HepG2 (cell line): ENCODE measurements around the gene GATAD2B. TPM values are rescaled to one million over a fixed set of nuclear protein-coding genes. Genes with fewer than 3 reads are reported as not detected.

Source experiments
- ATAC-seq: fragments of 200-7000 bp; cut with Tn5 transposase; 3 replicates; pipeline ENCODE4 v1.9.1; 2020; ENCODE audit warnings: mild to moderate bottlenecking, moderate library complexity
- BruUV-seq: library from RNA; stranded (reverse); fragments of 400-500 nt; replicated peaks from 2 replicates; lab custom pipeline; 2021; lab: Mats Ljungman, UMichigan
- CTCF ChIA-PET: fragments of 300-600 bp; formaldehyde crosslinking; extraction: SDS; loops from one replicate; lab custom pipeline; 2021; ENCODE audit warnings: low total read pairs, inconsistent platforms, low intra/inter-chr PET ratio; lab: Yijun Ruan, JAX
- POLR2A ChIA-PET: fragments of 350-600 bp; sonication (Branson Sonifier 250); formaldehyde crosslinking; loops from one replicate; lab custom pipeline; 2020; ENCODE audit warnings: antibody characterized with exemption, inconsistent platforms; lab: Yijun Ruan, JAX
- DNase-seq: peaks from one replicate; pipeline ENCODE4 v3.0.0-alpha.2; 2015; ENCODE audit warnings: low spot score
- FAIRE-seq: peaks from 3 replicates; lab custom pipeline; 2011; peaks lifted over from hg19 to GRCh38; lab: Jason Lieb, UNC
- H2AFZ ChIP-seq: one replicate; pipeline ENCODE4 v1.6.1; 2011; ENCODE audit warnings: low read length, inconsistent platforms
- H3K27ac ChIP-seq: fragments of 300-600 bp; 3 replicates; pipeline ENCODE4 v1.8.0; 2011; ENCODE audit warnings: mixed run types, mild to moderate bottlenecking, mixed read lengths, low read length, inconsistent platforms; ENCODE audit not compliant: insufficient read depth; ENCODE audit errors: extremely low read length
- H3K27me3 ChIP-seq, 2 experiments: fragments of 200-600 bp in 1 of 2; 2 replicates in 1 of 2; 3 replicates in 1 of 2; pipeline versions ENCODE4 v1.6.0 to v1.8.0; 2011; ENCODE audit warnings: low read length in 2 of 2, mild to moderate bottlenecking in 2 of 2, moderate library complexity in 2 of 2, inconsistent platforms in 1 of 2; ENCODE audit not compliant: insufficient read depth in 2 of 2, control insufficient read depth in 1 of 2
- H3K36me3 ChIP-seq, 2 experiments: fragments of 200-600 bp in 1 of 2; replicated peaks in 1 of 2; 2 replicates in 1 of 2; 3 replicates in 1 of 2; pipeline versions ENCODE4 v1.5.1 to v1.8.0; 2011; ENCODE audit warnings: low read length in 2 of 2, inconsistent platforms in 1 of 2; ENCODE audit not compliant: insufficient read depth in 2 of 2, control insufficient read depth in 1 of 2
- H3K4me1 ChIP-seq: 2 replicates; pipeline ENCODE4 v1.5.1; 2012; ENCODE audit warnings: low read length, inconsistent platforms; ENCODE audit not compliant: insufficient read depth
- H3K4me2 ChIP-seq: 2 replicates; pipeline ENCODE4 v1.6.0; 2011; ENCODE audit warnings: low read depth, low read length, inconsistent platforms
- H3K4me3 ChIP-seq, 3 experiments: fragments of 200-600 bp in 1 of 3; sonication (generic), shearing (Covaris generic) in 1 of 3; replicated peaks in 1 of 3; 2 replicates each; pipeline ENCODE4 v1.5.1; 2011 to 2016; ENCODE audit warnings: low read length in 3 of 3, inconsistent platforms in 2 of 3, low read depth in 2 of 3, mild to moderate bottlenecking in 2 of 3, control low read depth in 1 of 3, mixed read lengths in 1 of 3; ENCODE audit not compliant: insufficient read depth in 1 of 3
- H3K79me2 ChIP-seq: one replicate; pipeline ENCODE4 v1.6.1; 2011; ENCODE audit warnings: low read length, inconsistent platforms; ENCODE audit not compliant: insufficient read depth
- H3K9ac ChIP-seq: 2 replicates; pipeline ENCODE4 v1.6.0; 2011; ENCODE audit warnings: mild to moderate bottlenecking, low read depth, low read length, inconsistent platforms; ENCODE audit not compliant: insufficient read depth
- H3K9me3 ChIP-seq: 2 replicates; pipeline ENCODE4 v1.5.1; 2012; ENCODE audit warnings: mild to moderate bottlenecking, low read length
- H4K20me1 ChIP-seq: 2 replicates; pipeline ENCODE4 v1.6.0; 2011; ENCODE audit warnings: inconsistent platforms, mild to moderate bottlenecking, low read length, moderate library complexity; ENCODE audit not compliant: insufficient read depth
- FOXK2 ChIP-seq: fragments of 450-650 bp; IDR thresholded peaks from 2 replicates; pipeline ENCODE4 v1.6.1; 2016
- GRHL1 ChIP-seq: sonication (generic); formaldehyde crosslinking; conservative IDR thresholded peaks from 2 replicates; pipeline ENCODE4 v1.8.0; 2022; ENCODE audit warnings: missing genetic modification reagents
- HMGXB4 ChIP-seq, 2 experiments: sonication (generic) in 1 of 2; formaldehyde crosslinking in 1 of 2; IDR thresholded peaks; 2 replicates each; pipeline versions ENCODE4 v1.4.0 to v1.6.1; 2018 to 2020; ENCODE audit warnings: missing genetic modification reagents in 2 of 2, borderline replicate concordance in 1 of 2, low read depth in 1 of 2, mild to moderate bottlenecking in 1 of 2, missing biosample characterization in 1 of 2
- IRF1 ChIP-seq: sonication (generic); formaldehyde crosslinking; IDR thresholded peaks from 2 replicates; pipeline ENCODE4 v1.4.0; 2020; ENCODE audit warnings: low read depth, mild to moderate bottlenecking, missing genetic modification reagents
- JUN ChIP-seq: sonication (generic); formaldehyde crosslinking; IDR thresholded peaks from 2 replicates; pipeline ENCODE4 v1.4.0; 2020; ENCODE audit warnings: mild to moderate bottlenecking, missing genetic modification reagents
- MAFF ChIP-seq: IDR thresholded peaks from 2 replicates; pipeline ENCODE4 v1.6.1; 2011; ENCODE audit warnings: low read depth, low read length, improper control_type of control experiment
- NFRKB ChIP-seq: fragments of 450-650 bp; IDR thresholded peaks from 2 replicates; pipeline ENCODE4 v1.6.1; 2017
- SOX5 ChIP-seq: IDR thresholded peaks from 2 replicates; pipeline ENCODE4 v1.6.1; 2016; ENCODE audit warnings: borderline replicate concordance
- SRY ChIP-seq: sonication (generic); formaldehyde crosslinking; IDR thresholded peaks from 2 replicates; pipeline ENCODE4 v1.8.0; 2022; ENCODE audit warnings: mild to moderate bottlenecking, missing genetic modification reagents
- ZBTB8A ChIP-seq: sonication (generic); formaldehyde crosslinking; IDR thresholded peaks from 2 replicates; pipeline ENCODE4 v1.4.0; 2020; ENCODE audit warnings: mild to moderate bottlenecking, low read depth, missing genetic modification reagents, borderline replicate concordance
- ZC3H13 ChIP-seq: sonication (generic); formaldehyde crosslinking; IDR thresholded peaks from 2 replicates; pipeline ENCODE4 v1.8.1; 2023; ENCODE audit warnings: mild to moderate bottlenecking, missing genetic modification reagents, moderate library complexity
- ZFP37 ChIP-seq: sonication (generic); formaldehyde crosslinking; IDR thresholded peaks from 2 replicates; pipeline ENCODE4 v1.4.0; 2020; ENCODE audit warnings: missing genetic modification reagents, borderline replicate concordance
- ZMYM2 ChIP-seq: sonication (generic); formaldehyde crosslinking; IDR thresholded peaks from 2 replicates; pipeline ENCODE4 v1.8.0; 2022; ENCODE audit warnings: mild to moderate bottlenecking, missing genetic modification reagents
- ZNF10 ChIP-seq: sonication (generic); formaldehyde crosslinking; IDR thresholded peaks from 2 replicates; pipeline ENCODE4 v1.4.0; 2020; ENCODE audit warnings: mild to moderate bottlenecking, low read depth, missing genetic modification reagents, borderline replicate concordance
- ZNF256 ChIP-seq: sonication (generic); formaldehyde crosslinking; conservative IDR thresholded peaks from 2 replicates; pipeline ENCODE4 v1.4.0; 2020; ENCODE audit warnings: missing genetic modification reagents
- ZNF335 ChIP-seq: sonication (generic); formaldehyde crosslinking; IDR thresholded peaks from 2 replicates; pipeline ENCODE4 v1.4.0; 2020; ENCODE audit warnings: missing genetic modification reagents
- ZNF709 ChIP-seq: sonication (generic); formaldehyde crosslinking; IDR thresholded peaks from 2 replicates; pipeline ENCODE4 v1.5.0; 2020; ENCODE audit warnings: mild to moderate bottlenecking, missing genetic modification reagents
- ZNF746 ChIP-seq: sonication (generic); formaldehyde crosslinking; IDR thresholded peaks from 2 replicates; pipeline ENCODE4 v1.8.0; 2022; ENCODE audit warnings: mild to moderate bottlenecking, missing genetic modification reagents
- ZNF747 ChIP-seq: sonication (generic); formaldehyde crosslinking; IDR thresholded peaks from 2 replicates; pipeline ENCODE4 v1.8.1; 2023; ENCODE audit warnings: missing genetic modification reagents, mild to moderate bottlenecking, borderline replicate concordance
- WGBS: methylation state at CpG from one replicate; pipeline ENCODE4 v1.1.6; 2017; ENCODE audit warnings: low lambda C conversion rate; 5-methylcytosine and 5-hydroxymethylcytosine counted together
- in situ Hi-C: cut with HindIII; loops from 2 replicates; pipeline ENCODE4 v1.10.0; 2017; ENCODE audit warnings: low pct_unique_long_range_greater_than_20kb; ENCODE audit not compliant: extremely low pct_ligation_motif_present
- intact Hi-C: fragments of 100-400 bp; cut with micrococcal nuclease; formaldehyde crosslinking; loops from one replicate; pipeline ENCODE4 v1.10.0; 2022; ENCODE audit not compliant: unreplicated experiment
- polyA plus RNA-seq, 8 experiments: library from polyadenylated mRNA; depleted of rRNA in 3 of 8; stranded (reverse) in 7 of 8; unstranded in 1 of 8; fragments of >200 nt; fragmentation: Illumina TruSeq in 4 of 8; extraction: Trizol in 4 of 8; gene quantifications; 2 replicates each; pipeline versions ENCODE4 v1.2.1 to v1.2.3, GENCODE V29; 2011 to 2016; ENCODE audit warnings: low read depth in 4 of 8, missing spikeins in 1 of 8, mixed read lengths in 1 of 8; ENCODE audit not compliant: insufficient read depth in 1 of 8
- total RNA-seq, 5 experiments: library from RNA; depleted of rRNA; stranded (reverse); fragments of >200 nt; fragmentation: Illumina TruSeq; extraction: Trizol; gene quantifications; 2 replicates each; pipeline ENCODE4 v1.2.3, GENCODE V29; 2016; ENCODE audit warnings: low read depth in 1 of 5

The GATAD2B gene
- total and polyA plus RNA-seq, 2 of the 13 experiments (the other 11 are each of a cell fraction or from before 2014, with no cell fraction given) = 3.2 to 5.2 TPM

GRCh38 chr1:153970346-153970745 is 47.6 kb upstream of the GATAD2B start:
- ChIA-PET CTCF (no interaction called here), POLR2A (interaction anchor here (10.0 kb wide), 1 partner anchor 7 kb away, joined by 209 read pairs; the partner anchor contains the start of gene JTB)
- no peaks in the 10 kb centered on the region for H4K20me1 ChIP-seq
- H3K4me3 ChIP-seq = no peak overlapping the region
- DNase-seq (no peak), ATAC-seq (no peak), FAIRE-seq (no peak)
- H3K36me3 ChIP-seq = peaks cover 1 to 13% of the 10 kb centered on the region in 2 experiments; a peak in 4 of 5 replicates
- H3K4me1 ChIP-seq = peaks cover 24% of the 10 kb centered on the region
- intact Hi-C loops (no loop called here), in situ Hi-C loops (no loop called here)
- H3K79me2 ChIP-seq = no peaks in the 10 kb centered on the region
- H3K4me2 ChIP-seq = no peak overlapping the region
- no peak overlapping the region for H3K27ac ChIP-seq
- no CpG with 5 or more reads among the region's 2 CpGs for WGBS
- H2AFZ ChIP-seq = no peak overlapping the region
- BruUV-seq = no TSS peak
- TF ChIP-seq JUN = no peak
- TF ChIP-seq IRF1 (CRISPR knock-in tag) = no peak
- no peak for TF ChIP-seq HMGXB4 (CRISPR knock-in tag; IDR thresholded peaks at IDR 0.05; ENCODE audit: borderline replicate concordance in 1 of 2, low read depth in 1 of 2)
- no peak for TF ChIP-seq ZBTB8A
- no peak for TF ChIP-seq NFRKB
- TF ChIP-seq ZNF10 = no peak
- no peak for TF ChIP-seq GRHL1 (CRISPR knock-in tag)
- TF ChIP-seq ZNF335 (CRISPR knock-in tag) = no peak
- no peak for TF ChIP-seq SRY (CRISPR knock-in tag)
- no peak for TF ChIP-seq ZFP37 (CRISPR knock-in tag)
- no peak for TF ChIP-seq ZNF709
- TF ChIP-seq SOX5 (CRISPR knock-in tag) = no peak
- no peak for TF ChIP-seq ZNF256 (CRISPR knock-in tag)
- no peak for TF ChIP-seq ZNF747 (CRISPR knock-in tag)
- no peak for TF ChIP-seq FOXK2
- TF ChIP-seq MAFF = no peak
- TF ChIP-seq ZC3H13 = no peak
- no peak for TF ChIP-seq ZMYM2 (CRISPR knock-in tag)
- TF ChIP-seq ZNF746 (CRISPR knock-in tag) = no peak
- H3K9ac ChIP-seq = no peak overlapping the region
- H3K9me3 ChIP-seq = no peaks in the 10 kb centered on the region
- H3K27me3 ChIP-seq = no peaks in the 10 kb centered on the region
